ENCODE data around the gene MUC6. TPM values are rescaled to one million over a fixed set of nuclear protein-coding genes. Genes with fewer than 3 reads are reported as not detected.

Gene MUC6
- total RNA-seq, 4 donors from 2014 or later: not detected

DNA sequence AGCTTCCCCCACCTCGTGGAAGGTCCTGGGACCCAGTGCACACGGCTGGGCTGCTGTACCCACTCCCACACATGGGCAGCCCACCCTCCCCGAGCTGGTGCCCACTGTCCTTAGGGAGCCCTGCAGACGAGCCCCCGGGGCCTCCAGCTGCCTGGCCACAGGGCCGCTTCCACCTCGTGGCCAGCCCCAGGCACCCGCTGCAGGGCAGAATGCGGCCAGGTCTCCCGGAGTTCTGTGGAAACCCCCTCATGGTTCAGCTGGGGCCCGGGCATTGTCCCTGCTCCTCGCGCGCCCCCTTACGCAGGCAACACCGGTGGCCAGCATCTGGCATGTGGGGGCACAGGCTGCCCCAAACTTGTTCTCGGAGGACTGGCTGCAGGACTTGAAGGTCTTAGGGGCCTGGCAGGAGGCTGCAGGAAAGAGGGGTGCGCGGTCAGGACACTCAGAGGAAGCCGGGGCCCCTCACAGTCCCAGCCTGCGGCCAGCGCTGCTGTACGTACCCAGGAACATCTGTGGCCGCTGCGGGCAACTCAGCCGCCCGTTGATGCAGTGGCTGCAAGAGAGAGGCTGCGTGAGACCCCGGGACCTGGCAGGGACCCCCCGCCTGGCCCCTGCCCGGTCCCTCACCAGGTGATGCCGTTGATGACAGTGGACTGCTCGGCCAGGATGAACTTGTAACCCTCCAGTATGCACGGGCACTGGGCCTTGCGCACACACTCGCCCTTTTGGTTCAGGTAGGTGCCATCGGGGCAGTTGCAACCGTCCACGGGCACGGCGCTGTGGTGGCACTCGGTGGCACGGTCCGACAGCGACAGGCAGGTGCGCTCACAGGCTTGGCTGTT lies 9.7 kb downstream of the MUC6 start:
- TF ChIP-seq, protein P1, sequence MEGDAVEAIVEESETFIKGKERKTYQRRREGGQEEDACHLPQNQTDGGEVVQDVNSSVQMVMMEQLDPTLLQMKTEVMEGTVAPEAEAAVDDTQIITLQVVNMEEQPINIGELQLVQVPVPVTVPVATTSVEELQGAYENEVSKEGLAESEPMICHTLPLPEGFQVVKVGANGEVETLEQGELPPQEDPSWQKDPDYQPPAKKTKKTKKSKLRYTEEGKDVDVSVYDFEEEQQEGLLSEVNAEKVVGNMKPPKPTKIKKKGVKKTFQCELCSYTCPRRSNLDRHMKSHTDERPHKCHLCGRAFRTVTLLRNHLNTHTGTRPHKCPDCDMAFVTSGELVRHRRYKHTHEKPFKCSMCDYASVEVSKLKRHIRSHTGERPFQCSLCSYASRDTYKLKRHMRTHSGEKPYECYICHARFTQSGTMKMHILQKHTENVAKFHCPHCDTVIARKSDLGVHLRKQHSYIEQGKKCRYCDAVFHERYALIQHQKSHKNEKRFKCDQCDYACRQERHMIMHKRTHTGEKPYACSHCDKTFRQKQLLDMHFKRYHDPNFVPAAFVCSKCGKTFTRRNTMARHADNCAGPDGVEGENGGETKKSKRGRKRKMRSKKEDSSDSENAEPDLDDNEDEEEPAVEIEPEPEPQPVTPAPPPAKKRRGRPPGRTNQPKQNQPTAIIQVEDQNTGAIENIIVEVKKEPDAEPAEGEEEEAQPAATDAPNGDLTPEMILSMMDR (IDR thresholded peaks at IDR 0.05 in 4 of 5, conservative IDR thresholded peaks at IDR 0.05 in 1 of 5): no peak
- no peak for TF ChIP-seq POLR2A (IDR thresholded peaks at IDR 0.05)
- in situ Hi-C loops (cut with MboI; ENCODE audit: low sequenced_read_pairs in 4 of 4): no loop called here
- no peak for ATAC-seq

DNA sequence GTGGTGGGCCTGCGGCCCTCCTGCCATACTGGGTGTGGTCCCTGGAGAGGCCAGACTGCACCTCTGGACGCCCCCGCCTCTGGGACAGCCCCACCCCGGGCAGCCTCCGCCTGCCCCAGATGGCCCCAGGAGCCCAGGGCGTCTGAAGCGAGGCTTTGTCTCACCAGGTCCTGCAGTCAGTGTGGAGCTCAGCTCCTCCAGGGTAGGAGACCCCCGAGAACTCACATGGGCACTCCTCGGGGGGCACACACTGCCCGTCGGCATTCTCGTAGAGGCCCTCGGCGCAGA lies 10.4 kb downstream of the MUC6 start:
- Histone ChIP-seq H3K4me3 (no peak overlapping the region), H3K4me1 (no peaks in the 10 kb centered on the region), H3K27me3 (no peaks in the 10 kb centered on the region), H3K27ac (no peak overlapping the region), H3K9me3 (no peaks in the 10 kb centered on the region), H3K36me3 (no peaks in the 10 kb centered on the region)
- TF ChIP-seq, protein P1 (IDR thresholded peaks at IDR 0.05 in 4 of 5, conservative IDR thresholded peaks at IDR 0.05 in 1 of 5): no peak
- intact Hi-C loops (cut with DNase I; ENCODE audit: low total_unique reads) (no loop called here), in situ Hi-C loops (cut with MboI; ENCODE audit: low sequenced_read_pairs in 4 of 4) (no loop called here)
- DNase-seq (no peak), ATAC-seq (no peak)

More for the DNA sequence above, 9.7 kb downstream of the MUC6 start:
- no peak for DNase-seq
- Histone ChIP-seq H3K4me1 (no peaks in the 10 kb centered on the region), H3K4me3 (no peak overlapping the region), H3K9me3 (no peaks in the 10 kb centered on the region), H3K36me3 (no peaks in the 10 kb centered on the region), H3K27me3 (no peaks in the 10 kb centered on the region), H3K27ac (no peak overlapping the region)
- intact Hi-C loops (cut with DNase I; ENCODE audit: low total_unique reads): no loop called here

DNA sequence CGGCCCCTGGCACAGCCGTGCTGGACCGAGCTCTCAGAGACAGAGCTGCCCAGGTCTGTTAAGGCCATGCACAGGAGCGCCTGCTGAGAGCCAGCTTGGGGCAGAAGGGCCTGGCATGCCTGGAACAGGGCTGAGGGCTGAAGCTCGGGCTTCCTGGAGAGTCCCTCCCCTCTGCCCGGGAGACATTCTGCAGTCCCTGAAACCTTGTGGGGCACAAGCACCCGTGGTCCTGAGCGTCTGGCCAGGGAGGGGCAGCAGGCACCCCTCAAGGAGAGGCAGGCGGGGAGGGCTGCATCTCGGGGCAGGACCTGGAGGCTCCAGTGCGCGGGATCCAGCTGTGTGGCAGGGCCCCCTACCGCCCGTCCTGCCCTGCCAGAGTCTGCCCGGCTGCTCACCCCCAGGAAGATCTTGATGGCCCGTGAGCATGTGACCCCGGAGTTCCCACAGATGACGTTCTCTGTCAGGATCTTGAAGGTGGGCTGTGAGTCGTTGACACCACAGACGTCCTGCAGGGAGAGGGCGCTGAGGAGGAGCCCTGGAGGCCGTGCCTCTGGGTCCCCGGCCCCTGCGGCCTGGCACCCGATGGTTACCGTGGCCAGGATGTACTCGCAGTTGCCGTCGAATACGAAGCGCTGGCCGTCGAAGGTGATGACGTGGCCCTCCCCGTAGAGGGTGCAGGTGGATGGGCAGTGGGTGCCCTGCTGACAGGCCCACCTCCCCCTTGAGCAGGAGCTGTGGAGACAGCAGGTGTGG lies 10.9 kb downstream of the MUC6 start:
- no peaks in the 10 kb centered on the region for H3K4me1 ChIP-seq
- TF ChIP-seq POLR2A (IDR thresholded peaks at IDR 0.05): no peak
- TF ChIP-seq, protein P1 (IDR thresholded peaks at IDR 0.05 in 4 of 5, conservative IDR thresholded peaks at IDR 0.05 in 1 of 5): no peak
- H3K27ac ChIP-seq: no peak overlapping the region
- no peaks in the 10 kb centered on the region for H3K9me3 ChIP-seq
- no peak overlapping the region for H3K4me3 ChIP-seq
- DNase-seq (no peak), ATAC-seq (no peak)
- H3K27me3 ChIP-seq: no peaks in the 10 kb centered on the region
- H3K36me3 ChIP-seq: no peaks in the 10 kb centered on the region
- in situ Hi-C loops (cut with MboI; ENCODE audit: low sequenced_read_pairs in 4 of 4): no loop called here
- intact Hi-C loops (cut with DNase I; ENCODE audit: low total_unique reads): no loop called here

DNA sequence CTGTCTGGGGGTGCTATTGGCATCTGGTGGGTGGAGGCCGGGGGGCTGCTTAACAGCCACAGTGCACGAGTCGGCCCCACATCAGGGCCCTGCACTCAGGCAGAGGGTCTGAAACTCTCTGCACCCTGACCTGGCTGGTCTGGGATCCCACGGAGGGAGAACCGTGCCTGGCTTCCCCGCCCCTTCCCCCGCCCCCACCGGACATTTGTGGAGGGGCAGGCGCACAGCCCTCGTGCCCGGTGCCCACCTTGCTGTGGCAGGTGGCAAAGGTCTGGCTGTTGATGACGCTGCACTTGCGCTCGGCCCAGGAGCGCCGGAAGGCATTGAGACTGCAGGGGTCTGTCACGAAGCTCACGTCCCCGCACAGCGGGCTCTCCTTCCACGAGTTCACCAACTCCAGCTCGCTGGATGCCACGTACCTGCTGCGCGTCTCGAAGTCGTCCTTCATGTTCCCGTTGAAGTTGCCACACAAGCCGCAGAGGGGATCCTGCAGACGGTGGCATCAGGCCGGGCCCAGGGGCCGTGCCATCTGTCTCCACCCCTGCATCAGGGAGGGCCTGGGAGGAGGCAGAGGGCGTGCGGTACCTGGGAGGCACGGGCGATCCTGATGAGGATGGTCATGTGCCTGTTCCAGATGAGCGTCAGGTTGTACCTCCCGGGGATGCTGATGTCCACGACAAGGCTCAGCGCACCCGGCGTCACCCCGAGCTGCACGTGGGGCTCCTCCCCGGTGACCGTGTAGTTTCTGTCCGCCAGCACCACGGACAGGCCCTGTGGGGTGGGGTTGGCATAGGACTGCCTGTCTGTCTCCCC lies 11.7 kb downstream of the MUC6 start:
- ATAC-seq (no peak), DNase-seq (no peak)
- no peak overlapping the region for H3K27ac ChIP-seq
- no peaks in the 10 kb centered on the region for H3K9me3 ChIP-seq
- no peaks in the 10 kb centered on the region for H3K36me3 ChIP-seq
- TF ChIP-seq, protein P1 (IDR thresholded peaks at IDR 0.05 in 4 of 5, conservative IDR thresholded peaks at IDR 0.05 in 1 of 5): no peak
- no peak for TF ChIP-seq POLR2A (IDR thresholded peaks at IDR 0.05)
- H3K4me3 ChIP-seq: no peak overlapping the region
- in situ Hi-C loops (cut with MboI; ENCODE audit: low sequenced_read_pairs in 4 of 4) (no loop called here), intact Hi-C loops (cut with DNase I; ENCODE audit: low total_unique reads) (no loop called here)
- no peaks in the 10 kb centered on the region for H3K4me1 ChIP-seq
- no peaks in the 10 kb centered on the region for H3K27me3 ChIP-seq
